22Rv1 (cell line): ENCODE results near the gene CYP27A1.

Source experiments
- H3K27ac ChIP-seq: fragments of 450-650 bp; 2 replicates; pipeline ENCODE4 v1.5.1; 2017
- CTCF ChIP-seq: fragments of 450-650 bp; IDR thresholded peaks from 2 replicates; pipeline ENCODE4 v1.5.1; 2017; ENCODE audit warnings: mild to moderate bottlenecking
- ZFX ChIP-seq: fragments of 450-650 bp; IDR thresholded peaks from 2 replicates; pipeline ENCODE4 v1.6.1; 2017; ENCODE audit warnings: antibody characterized with exemption, borderline replicate concordance

Gene CYP27A1

GRCh38 chr2:218859988-218860831, 78.3 kb downstream of the CYP27A1 start:
- no peak overlapping the region for H3K27ac ChIP-seq
- TF ChIP-seq ZFX (no peak), CTCF (no peak)

- TF ChIP-seq ZFX (no peak), CTCF (no peak)
- no peak overlapping the region for H3K27ac ChIP-seq
These were observed 79.0 kb downstream of the CYP27A1 start for GRCh38 chr2:218860950-218861381.

DNA sequence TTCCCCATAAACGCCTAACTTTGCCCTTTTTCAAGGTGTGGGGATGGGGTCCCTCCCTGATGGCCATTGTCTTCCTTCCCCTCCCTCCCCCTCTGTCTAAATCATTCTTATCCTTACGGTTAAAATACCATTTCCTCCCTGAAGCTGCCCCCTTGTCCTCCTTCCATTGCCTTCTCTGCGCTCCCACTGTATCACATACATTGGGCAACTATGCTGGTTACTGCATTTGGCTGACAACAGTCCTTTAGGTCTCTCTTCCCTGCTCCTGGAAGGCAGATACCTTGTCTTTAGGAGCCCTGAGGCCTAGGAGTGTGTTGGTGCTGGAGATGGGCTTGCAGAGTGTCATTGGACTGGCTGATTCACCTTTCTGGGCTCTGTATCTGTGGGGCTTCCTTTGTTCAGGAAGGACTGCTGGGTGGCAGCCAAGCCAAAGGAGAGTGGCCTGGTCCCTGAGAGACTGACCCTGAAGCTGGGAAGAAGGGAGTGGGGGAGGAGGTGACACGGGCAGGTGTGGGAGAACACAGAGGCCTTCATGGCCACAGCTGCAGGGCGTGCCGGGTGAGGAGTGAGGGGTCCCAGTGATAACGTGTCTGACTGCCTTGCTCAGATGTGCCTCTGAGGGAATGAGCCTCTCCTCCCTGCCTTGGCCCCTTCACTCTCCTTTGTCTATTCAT, 79.8 kb downstream of the CYP27A1 start:
- TF ChIP-seq ZFX: no peak
- no peak for TF ChIP-seq CTCF
- no peak overlapping the region for H3K27ac ChIP-seq

DNA sequence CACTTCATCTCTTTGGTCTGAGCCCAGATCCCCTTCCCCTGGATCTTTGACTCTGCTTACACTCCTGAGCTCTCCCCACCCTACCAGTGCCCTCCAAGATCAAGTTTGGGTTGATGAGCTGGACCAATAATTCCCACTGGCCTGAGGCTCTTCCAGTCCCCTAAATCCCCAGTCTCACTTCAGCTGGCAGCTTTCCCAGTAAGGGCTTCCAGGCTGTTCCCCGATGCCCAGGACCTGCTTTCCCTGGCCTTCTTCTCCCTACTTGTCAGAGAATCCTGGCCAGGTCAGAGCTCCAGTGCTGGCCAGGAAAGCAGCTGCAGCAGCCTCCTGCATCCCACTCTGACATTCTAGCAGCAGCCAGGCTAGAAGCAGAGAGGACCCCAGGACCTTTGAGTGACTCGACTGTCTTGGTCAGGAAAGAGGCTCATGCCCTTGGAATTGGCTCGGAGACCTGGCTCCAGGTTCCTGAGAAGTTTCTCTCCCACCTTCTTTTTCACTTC, 81.1 kb downstream of the CYP27A1 start:
- no peak for TF ChIP-seq ZFX
- H3K27ac ChIP-seq: no peak overlapping the region
